Panc1 (cell line): Measurements from ENCODE around the gene FSIP1. TPM values are rescaled to one million over a fixed set of nuclear protein-coding genes. Genes with fewer than 3 reads are reported as not detected.

ENCODE experiments used
- ATAC-seq: fragments of 200-7000 bp; cut with Tn5 transposase; 2 replicates; pipeline ENCODE4 v1.9.1; 2020; ENCODE audit warnings: mild to moderate bottlenecking, moderate library complexity
- BruUV-seq: library from RNA; stranded (reverse); fragments of 400-500 nt; replicated peaks from 2 replicates; lab custom pipeline; 2021; lab: Mats Ljungman, UMichigan
- CTCF ChIA-PET: fragments of 300-600 bp; sonication (Branson Sonifier 250); formaldehyde crosslinking; loops from one replicate; lab custom pipeline; 2022; ENCODE audit warnings: antibody characterized with exemption; lab: Charles Lee
- POLR2A ChIA-PET: fragments of 300-600 bp; sonication (Branson Sonifier 250); formaldehyde crosslinking; loops from one replicate; lab custom pipeline; 2022; ENCODE audit warnings: antibody characterized with exemption; lab: Charles Lee
- DNase-seq: peaks from one replicate; pipeline ENCODE4 v3.0.0-alpha.2; 2010; ENCODE audit warnings: low read depth, low spot score
- H3K27ac ChIP-seq: 2 replicates; pipeline ENCODE4 v1.5.1; 2011; ENCODE audit warnings: mild to moderate bottlenecking, low read length, inconsistent platforms
- H3K27me3 ChIP-seq: fragments of 200-500 bp; sonication (Bioruptor generic); 2 replicates; pipeline ENCODE4 v1.6.0; 2014; ENCODE audit warnings: low read length, inconsistent platforms; ENCODE audit not compliant: control insufficient read depth, insufficient read depth
- H3K36me3 ChIP-seq: fragments of 200-500 bp; sonication (Bioruptor generic); 2 replicates; pipeline ENCODE4 v1.5.1; 2014; ENCODE audit warnings: inconsistent platforms, mild to moderate bottlenecking, low read length, moderate library complexity; ENCODE audit not compliant: control insufficient read depth, insufficient read depth
- H3K4me1 ChIP-seq: 2 replicates; pipeline ENCODE4 v1.5.1; 2011; ENCODE audit warnings: inconsistent platforms, mild to moderate bottlenecking, low read length, moderate library complexity; ENCODE audit not compliant: control insufficient read depth, insufficient read depth
- H3K4me3 ChIP-seq, 2 experiments: 2 replicates each; pipeline ENCODE4 v1.5.1; 2011 to 2012; ENCODE audit warnings: low read depth in 2 of 2, low read length in 2 of 2, mild to moderate bottlenecking in 2 of 2, inconsistent platforms in 1 of 2, moderate library complexity in 1 of 2
- H3K9me3 ChIP-seq: fragments of 200-500 bp; sonication (Bioruptor generic); 2 replicates; pipeline ENCODE4 v1.5.1; 2014; ENCODE audit warnings: low read depth, mild to moderate bottlenecking, inconsistent platforms, low read length, moderate library complexity; ENCODE audit not compliant: control insufficient read depth, insufficient read depth
- CTCF ChIP-seq: fragments of 450-650 bp; IDR thresholded peaks from 2 replicates; pipeline ENCODE4 v1.5.1; 2017; ENCODE audit warnings: mild to moderate bottlenecking
- POLR2AphosphoS5 ChIP-seq: IDR thresholded peaks from 2 replicates; pipeline ENCODE4 v1.6.1; 2012; ENCODE audit warnings: mild to moderate bottlenecking, low read depth, low read length, moderate library complexity
- REST ChIP-seq, 2 experiments: IDR thresholded peaks; 2 replicates each; pipeline ENCODE4 v1.6.1; 2011 to 2012; ENCODE audit warnings: low read depth in 2 of 2, control low read depth in 1 of 2, low read length in 1 of 2, mild to moderate bottlenecking in 1 of 2, moderate library complexity in 1 of 2; ENCODE audit not compliant: insufficient read depth in 1 of 2
- SIN3A ChIP-seq: IDR thresholded peaks from 2 replicates; pipeline ENCODE4 v1.6.1; 2012; ENCODE audit warnings: low read depth, mild to moderate bottlenecking, low read length, moderate library complexity, borderline replicate concordance; ENCODE audit not compliant: insufficient read depth
- TCF7L2 ChIP-seq: IDR thresholded peaks from 2 replicates; pipeline ENCODE4 v1.6.1; 2011; ENCODE audit warnings: mild to moderate bottlenecking, low read depth, low read length, inconsistent platforms
- in situ Hi-C: cut with HindIII; loops from 2 replicates; pipeline ENCODE4 v1.10.0; 2016; ENCODE audit warnings: low sequenced_read_pairs, low pct_unique_long_range_greater_than_20kb
- intact Hi-C: fragments of 100-400 bp; cut with micrococcal nuclease; formaldehyde crosslinking; loops from one replicate; pipeline ENCODE4 v1.10.0; 2022; ENCODE audit not compliant: unreplicated experiment
- total RNA-seq: library from RNA; stranded (reverse); gene quantifications from one replicate; pipeline ENCODE4 v1.2.1, GENCODE V29; 2021; ENCODE audit not compliant: unreplicated experiment

Gene FSIP1
- total RNA-seq, 1 experiment from 2014 or later: 1.4 TPM

GRCh38 chr15:39587096-39587721 lies 195.4 kb downstream of the FSIP1 start:
- H3K9me3 ChIP-seq: no peaks in the 10 kb centered on the region
- H3K4me1 ChIP-seq: no peaks in the 10 kb centered on the region
- no peaks in the 10 kb centered on the region; the same call in 1 of the 2 replicates for H3K27me3 ChIP-seq
- no peak overlapping the region for H3K4me3 ChIP-seq
- TF ChIP-seq POLR2AphosphoS5: no peak
- TF ChIP-seq TCF7L2: no peak
- TF ChIP-seq CTCF: no peak
- TF ChIP-seq SIN3A: no peak
- TF ChIP-seq REST (IDR thresholded peaks at IDR 0.05; ENCODE audit: insufficient read depth in 1 of 2, low read depth in 2 of 2, low read length in 1 of 2): no peak
- ATAC-seq (no peak), DNase-seq (no peak)
- CTCF ChIA-PET: no interaction called here
- H3K36me3 ChIP-seq: no peaks in the 10 kb centered on the region
- POLR2A ChIA-PET: interaction anchor here (0.7 kb wide), 1 partner anchor 26 kb away, joined by 3 read pairs; no protein-coding TSS in a partner anchor
- H3K27ac ChIP-seq: no peak overlapping the region
- in situ Hi-C loops (no loop called here), intact Hi-C loops (no loop called here)
- no TSS peak for BruUV-seq

GRCh38 chr15:39586387-39587095 lies 196.1 kb downstream of the FSIP1 start:
- Histone ChIP-seq H3K27ac (no peak overlapping the region), H3K9me3 (no peaks in the 10 kb centered on the region), H3K4me3 (no peak overlapping the region), H3K36me3 (no peaks in the 10 kb centered on the region), H3K27me3 (no peaks in the 10 kb centered on the region; the same call in 1 of the 2 replicates), H3K4me1 (no peaks in the 10 kb centered on the region)
- TF ChIP-seq REST (IDR thresholded peaks at IDR 0.05; ENCODE audit: insufficient read depth in 1 of 2, low read depth in 2 of 2, low read length in 1 of 2): no peak
- TF ChIP-seq POLR2AphosphoS5: no peak
- TF ChIP-seq SIN3A: no peak
- TF ChIP-seq TCF7L2: no peak
- TF ChIP-seq CTCF: no peak
- intact Hi-C loops (no loop called here), in situ Hi-C loops (no loop called here)
- DNase-seq (no peak), ATAC-seq (no peak)
- CTCF ChIA-PET: no interaction called here
- BruUV-seq: no TSS peak
- POLR2A ChIA-PET: interaction anchor here (0.7 kb wide), 1 partner anchor 26 kb away, joined by 3 read pairs; no protein-coding TSS in a partner anchor
